SHP77 treated with DMSO at 0.1 percent for 48 hours (cell line): ENCODE measurements around the gene COL26A1.
"Not testable (repeated sequence)": the region's sequence is repeated elsewhere in the genome, so short reads cannot be mapped to it uniquely, and the experiment has no call there.

Experiments used
- DNase-seq: peaks from one replicate; lab custom pipeline; 2025; lab: John Stamatoyannopoulos, UW

The COL26A1 gene

DNA sequence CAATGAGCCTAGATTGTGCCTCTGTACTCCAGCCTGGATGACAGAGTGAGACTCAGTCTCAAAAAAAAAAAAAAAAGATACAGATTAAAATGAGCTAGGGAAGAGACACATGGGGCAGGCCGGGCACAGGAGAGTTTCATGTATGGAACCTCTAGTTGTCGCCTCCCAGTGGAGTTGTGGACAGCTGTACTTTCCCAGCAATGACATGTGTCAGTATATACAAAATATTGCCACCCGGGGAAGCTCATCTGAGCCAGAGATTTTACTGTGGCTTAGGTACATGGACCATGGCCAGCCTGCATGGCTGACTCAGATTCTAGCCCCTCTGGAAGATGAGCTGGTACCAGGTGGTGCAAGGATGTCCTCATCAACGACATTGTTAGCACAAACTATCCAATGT is 87.4 kb downstream of the COL26A1 start:
- no peak for DNase-seq

DNA sequence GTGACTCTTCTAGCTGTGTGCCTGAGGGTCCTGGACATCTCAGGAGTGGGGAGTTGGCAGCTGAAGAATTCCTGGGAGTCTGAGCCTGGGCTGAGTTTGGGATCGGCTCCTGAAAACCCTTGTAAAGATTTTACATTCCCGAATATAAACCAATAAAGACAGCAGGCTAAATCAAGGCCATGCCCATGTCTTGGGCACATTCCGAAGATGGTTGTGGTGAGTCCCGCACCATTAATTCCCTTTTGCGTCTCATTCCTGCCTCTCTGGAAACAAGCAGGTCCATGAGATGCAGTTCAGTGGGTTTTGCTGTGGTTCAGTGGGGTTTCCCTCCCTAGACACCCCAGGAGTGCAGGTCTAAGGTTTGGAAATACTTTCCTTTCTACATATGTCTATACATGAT is 90.9 kb downstream of the COL26A1 start:
- no peak for DNase-seq

DNA sequence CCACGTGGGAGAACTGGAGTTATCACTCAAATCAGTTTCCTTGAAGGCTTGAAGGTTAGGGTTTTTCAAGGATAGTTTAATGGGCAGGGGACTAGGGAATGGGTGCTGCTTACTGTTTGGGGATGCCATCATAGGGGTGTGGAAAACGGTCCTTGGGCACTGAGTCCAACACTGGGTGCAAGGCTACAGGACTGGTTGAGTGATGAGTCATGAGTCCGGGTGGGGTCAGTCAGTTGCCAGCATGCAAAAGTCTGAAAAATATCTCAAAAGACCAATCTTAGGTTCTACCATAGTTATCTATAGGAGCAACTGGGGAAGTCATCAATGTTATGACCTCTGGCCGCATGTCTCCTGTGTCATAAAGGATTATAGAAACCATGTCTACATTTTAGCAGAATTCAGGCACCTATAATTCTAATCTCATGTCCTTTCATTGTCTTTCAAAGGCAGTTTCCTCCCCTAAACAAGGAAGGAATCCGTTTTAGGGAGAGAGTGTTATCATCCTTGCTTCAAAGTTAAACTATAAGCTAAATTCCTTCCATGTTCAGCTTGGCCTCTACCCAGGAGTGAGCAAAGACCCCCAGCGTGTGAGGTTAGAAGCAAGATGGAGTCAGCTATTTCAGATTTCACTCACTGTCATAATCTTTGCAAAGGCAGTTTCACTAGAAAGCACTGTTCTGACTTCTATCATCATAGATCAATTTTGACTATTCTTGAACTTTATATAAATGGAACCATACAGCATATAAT is 94.5 kb downstream of the COL26A1 start:
- DNase-seq, result no peak

DNA sequence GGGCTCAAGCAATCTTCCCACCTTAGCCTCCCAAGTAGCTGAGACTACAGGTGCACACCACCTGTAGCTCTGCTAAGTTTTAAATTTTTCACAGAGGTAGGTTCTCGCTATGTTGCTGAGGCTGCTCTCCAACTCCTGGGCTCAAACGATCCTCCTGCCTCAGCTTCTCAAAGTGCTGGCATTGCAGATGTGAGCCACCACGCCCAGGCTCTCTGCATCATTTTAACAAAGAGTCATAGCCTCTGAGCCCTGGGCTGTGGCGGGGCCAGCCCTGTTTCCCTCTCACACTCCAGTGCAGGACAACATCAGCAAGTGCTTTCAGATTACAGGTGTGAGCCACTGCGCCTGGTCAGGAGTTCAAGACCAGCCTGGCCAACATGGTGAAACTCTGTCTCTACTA is 102.5 kb downstream of the COL26A1 start:
- DNase-seq, result no peak

DNA sequence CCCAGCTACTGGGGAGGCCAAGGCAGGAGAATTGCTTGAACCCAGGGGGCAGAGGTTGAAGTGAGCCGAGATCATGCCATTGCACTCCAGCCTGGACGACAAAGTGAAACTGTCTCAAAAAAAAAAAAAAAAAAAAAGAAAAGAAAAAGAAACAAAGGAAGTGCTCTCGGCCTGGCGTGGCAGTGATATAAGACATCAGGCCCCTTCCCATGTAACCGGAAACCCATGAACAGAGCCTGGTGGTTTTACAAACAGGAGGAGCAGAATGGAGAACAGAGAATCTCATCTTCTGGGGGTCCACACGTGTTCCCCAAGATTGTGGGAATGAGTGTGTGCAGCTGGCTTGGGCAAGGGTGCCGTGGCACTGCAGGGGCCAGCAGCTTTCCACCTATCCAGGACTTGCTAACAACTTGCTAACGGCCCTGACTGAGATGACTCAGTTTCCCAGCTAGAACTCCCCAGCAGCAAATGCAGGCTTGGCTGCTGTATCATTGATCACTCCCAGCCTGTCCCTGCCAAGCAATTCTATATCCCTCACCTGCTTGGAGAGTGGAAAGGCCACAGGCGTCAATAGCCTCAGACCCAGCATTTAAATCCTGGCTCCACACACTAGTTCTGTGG is 103.0 kb downstream of the COL26A1 start:
- no peak for DNase-seq

DNA sequence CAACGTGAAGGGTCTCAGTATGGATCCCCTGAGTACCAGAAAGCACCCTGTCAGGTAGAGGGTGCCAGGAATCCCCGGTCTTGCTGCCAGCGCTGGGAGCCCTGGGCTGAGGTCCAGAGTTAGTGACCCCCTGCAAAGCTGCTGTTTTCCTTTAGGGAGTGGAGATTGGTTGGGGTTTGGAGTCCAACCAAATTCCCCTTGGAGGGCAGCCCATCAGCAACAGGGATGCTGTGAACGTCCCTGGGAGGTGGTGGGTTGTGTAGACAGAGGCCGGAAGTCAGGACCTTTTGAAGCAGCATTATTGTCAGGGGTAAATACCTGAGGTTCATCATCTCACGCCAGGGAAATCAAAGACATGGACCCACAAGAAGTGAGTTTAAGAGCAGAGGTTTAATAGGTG is 104.2 kb downstream of the COL26A1 start:
- DNase-seq, result no peak

DNA sequence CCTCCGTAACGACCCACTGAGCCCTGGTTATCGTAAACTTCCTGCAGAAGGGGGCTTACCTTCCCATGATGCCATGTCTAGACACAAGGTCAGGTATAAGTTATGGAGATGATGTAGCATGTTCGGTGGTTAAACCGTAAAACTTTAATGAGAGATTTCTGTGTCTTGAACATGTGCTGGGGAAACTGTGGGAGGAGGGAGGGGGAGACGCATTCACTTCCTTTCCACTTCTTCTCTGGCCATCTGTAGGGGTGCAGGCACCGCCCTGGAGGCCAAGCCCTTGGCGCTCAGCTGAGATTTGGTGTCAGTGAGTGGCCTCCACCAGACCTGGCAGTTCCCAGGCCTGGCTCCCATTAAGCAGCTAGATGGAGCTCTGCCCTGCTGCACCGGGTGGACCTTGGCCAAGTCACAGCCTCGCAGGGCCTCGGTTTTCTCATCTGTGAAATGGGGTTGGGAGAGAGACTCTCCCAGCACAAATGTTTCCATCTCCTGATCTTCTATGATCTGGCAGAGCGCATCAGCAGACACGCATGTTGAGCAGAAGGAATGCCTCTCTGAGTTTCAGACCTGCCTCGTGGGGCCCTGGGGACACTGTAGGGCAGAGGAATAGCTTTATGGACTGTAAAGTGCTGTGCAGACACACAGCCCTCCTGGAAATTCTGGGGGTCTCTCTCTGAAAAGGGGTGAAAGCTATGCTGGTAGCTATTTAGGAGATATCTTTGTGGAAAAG is 106.0 kb downstream of the COL26A1 start:
- DNase-seq, result no peak

DNA sequence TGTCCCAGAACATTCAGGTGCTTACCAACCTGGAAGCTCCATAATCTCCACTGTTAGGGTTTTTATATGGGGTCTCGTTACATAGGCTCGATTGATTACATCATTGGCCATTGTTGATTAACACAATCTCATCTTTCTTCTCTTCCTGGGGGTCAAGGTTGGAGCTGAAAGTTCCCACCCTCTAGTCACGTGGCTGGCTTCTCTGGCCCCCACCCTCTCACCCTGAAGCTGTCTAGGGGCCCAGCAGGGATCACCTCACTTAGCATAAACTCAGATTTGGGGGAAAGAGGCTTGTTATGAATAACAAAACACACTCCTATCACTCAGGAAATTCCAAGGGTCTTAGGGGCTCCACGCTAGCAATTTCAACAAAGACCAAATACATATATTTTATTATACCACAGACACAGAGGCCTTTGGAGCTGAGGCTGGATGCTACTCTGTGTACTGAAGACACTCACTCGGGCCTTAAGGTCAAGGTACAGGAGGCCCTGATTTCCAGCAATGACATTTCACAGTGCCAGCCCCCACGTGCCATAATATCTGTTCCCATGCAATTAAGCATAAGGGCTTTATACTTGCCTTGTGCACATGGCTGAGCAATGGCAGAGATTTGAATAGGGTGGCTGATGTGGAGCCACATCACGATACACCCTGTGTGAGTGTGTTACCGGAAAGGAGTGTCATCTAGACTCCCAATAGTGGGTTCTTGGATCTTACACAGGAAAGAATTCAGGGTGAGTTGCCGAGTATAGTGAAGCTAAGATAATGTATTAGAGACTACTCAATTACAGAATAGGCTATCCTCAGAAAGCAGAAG is 108.2 kb downstream of the COL26A1 start:
- no peak for DNase-seq

DNA sequence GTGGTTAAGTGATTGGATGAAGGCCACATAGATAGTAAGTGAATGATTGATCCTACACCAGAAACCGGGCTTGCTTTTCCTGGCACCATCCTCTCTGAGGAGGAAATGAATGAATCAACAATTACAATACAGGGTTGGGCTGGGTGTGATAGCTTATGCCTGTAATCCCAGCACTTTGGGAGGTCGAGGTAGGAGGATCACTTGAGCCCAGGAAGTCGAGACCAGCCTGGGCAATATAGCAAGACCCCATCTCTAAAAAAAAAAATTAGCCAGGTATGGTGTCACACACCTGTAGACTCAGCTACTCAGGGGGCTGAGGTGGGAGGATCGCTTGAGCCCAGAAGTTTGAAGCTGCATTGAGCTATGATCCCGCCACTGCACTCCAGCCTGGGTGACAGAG is 111.5 kb downstream of the COL26A1 start:
- DNase-seq, result no peak

DNA sequence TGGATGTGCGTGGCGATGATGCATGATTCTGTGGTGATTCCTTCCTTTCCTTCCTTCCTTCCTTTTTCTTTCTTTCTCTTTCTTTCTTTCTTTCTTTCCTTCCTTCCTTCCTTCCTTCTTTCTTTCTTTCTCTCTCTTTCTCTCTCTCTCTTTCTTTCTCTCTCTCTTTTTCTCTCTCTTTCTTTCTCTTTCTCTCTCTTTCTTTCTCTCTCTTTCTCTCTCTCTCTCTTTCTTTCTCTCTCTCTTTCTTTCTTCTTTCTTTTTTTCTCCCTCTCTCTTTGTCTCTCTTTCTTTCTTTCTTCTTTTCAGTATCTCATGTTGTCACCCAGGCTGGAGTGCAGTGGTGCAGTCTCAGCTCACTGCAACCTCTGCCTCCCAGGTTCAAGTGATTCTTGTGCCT is 113.0 kb downstream of the COL26A1 start:
- DNase-seq, result not testable (repeated sequence)

DNA sequence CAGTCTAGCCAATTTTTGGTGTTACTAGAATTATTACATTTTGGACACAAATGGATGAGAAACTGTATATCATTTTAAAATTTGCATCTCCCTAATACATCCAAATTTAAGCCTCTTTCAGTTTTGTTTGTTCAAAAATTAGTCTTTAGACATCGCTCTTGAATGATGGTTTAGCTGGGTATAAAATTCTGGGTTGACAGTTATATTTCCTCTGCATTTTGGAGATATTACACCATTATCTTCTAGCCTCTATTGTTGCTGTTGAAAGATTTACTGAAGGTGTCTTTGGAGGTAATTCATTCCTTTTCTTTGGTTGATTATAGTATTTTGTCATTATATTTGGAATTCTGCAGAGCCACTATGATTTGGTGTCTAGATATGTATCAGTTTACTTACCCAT is 116.5 kb downstream of the COL26A1 start:
- DNase-seq, result no peak

DNA sequence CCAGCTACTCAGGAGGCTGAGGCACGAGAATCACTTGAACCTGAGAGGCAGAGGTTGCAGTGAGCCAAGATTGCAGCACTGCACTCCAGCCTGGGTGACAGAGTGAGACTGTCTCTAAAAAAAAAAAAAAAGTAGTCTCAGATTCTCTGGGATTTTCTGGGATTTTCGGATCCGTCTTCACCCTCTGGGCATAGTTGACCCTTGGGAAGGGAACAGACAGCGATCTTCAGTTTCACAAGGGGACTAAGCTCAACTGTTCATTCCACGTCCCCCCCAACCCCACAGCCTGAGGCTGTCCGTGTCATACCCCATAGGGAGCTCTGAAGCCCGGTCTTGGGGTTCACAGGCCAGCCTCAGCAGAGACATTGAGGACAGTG is 123.4 kb downstream of the COL26A1 start:
- DNase-seq, result not testable (repeated sequence)

DNA sequence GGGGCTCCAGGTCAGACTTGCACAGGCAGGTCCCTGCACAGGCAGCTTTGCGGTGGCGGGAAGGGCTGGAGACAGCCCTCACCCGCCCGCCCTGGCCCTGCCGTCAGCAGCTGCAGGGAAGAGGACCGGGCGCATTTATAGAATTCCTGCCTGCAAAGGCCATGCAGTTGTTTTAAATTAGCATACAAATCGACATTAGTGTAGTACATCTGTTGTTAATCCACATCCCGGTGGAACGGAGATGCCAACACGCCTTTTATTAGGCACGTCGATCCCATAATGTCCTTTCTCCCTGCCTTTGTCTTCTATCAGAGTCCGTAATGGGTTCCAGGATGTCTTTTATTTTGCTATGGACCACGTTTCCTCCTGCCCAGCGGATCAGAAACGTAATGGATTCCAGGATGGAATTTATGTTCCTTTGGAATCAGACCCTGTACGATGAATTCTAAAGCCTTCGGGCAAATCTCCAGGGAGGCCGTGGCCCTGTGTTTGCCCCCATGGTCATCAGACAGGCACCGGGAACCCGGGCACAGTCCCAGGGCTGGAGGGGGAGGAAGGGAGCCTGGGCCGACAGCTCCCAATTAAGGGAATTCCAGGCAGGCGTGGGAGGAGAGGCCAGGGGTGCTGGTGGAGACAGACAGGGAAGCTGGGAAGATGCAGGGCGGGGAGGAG is 123.9 kb downstream of the COL26A1 start:
- DNase-seq, result no peak

DNA sequence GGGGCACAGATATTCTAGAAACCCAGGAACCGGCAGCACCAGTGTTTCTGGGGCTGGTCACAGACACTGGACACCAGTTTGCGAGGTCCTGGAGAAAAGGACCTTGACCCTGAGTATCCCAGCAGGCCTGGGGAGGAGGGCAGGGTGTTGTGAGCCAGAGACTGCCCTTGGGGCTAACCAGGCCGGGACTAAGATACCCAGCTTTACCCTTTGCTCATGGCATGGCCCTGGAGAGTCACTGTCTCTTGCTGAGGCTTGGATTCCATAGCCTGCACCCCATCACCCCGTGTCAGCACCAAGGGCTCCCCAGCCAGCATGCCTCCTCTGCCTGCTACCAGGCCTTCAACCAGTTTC is 124.4 kb downstream of the COL26A1 start:
- no peak for DNase-seq

DNA sequence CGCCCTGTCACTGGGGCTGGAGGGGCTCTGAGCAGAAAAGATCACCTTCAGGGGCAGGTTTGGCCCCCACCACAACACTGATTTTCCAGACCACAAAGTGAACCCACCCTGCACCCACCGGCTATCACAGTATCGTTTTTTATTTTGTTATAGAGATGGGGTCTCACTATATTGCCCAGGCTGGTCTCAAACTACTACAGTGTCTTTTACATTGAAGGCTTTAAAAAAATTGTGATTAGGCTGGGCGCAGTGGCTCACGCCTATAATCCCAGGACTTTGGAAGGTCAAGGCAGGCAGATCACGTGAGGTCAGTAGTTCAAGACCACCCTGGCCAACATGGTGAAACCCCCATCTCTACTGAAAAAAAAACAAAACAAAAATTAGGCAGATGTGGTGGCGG is 125.1 kb downstream of the COL26A1 start:
- DNase-seq, result no peak

DNA sequence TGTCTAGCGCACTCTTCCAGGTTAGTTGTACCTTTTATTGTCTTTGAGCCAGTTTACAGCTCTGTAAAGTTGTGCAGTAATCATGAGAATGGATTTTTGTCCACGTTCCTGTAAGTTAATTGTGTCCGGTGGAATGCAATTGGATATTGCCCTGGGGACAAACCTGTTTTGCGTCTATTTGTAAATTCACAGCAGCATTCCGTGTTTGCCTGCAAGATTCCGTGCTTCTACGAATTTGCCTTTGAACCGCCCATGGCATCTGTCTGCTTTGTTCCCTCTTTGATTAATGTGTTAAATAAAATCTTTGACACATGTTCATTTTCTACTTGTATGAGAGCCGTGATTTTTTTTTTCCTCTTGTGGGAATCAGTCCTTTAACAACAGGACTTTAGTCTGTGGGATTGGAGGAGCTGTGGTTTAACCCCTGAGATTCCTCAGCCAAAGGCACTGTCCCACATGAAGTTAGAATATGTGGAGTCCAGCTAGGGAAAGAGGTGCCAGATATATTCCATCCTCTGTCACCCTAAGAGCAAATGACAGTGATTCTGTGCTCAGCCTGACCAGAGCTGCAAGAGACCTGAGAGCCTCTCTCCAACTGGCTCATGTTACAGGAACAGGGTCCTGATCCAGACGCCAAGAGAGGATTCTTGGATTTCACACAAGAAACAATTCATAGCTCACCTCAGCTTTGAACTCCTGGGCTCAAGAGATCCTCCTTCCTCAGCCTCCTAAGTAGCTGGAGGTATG is 126.3 kb downstream of the COL26A1 start:
- DNase-seq, result no peak

DNA sequence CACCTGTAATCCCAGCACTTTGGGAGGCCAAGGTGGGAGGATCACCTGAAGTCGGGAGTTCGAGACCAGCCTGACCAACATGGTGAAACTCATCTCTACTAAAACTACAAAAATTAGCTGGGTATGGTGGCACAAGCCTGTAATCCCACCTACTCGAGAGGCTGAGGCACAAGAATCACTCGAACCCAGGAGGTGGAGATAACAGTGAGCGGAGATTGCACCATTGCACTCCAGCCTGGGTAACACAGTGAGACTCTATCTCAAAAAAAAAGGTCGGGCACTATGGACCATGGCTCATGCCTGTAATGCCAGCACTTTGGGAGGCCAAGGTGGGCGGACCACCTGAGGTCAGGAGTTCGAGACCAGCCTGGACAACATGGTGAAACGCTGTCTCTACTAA is 127.8 kb downstream of the COL26A1 start:
- not testable (repeated sequence) for DNase-seq

DNA sequence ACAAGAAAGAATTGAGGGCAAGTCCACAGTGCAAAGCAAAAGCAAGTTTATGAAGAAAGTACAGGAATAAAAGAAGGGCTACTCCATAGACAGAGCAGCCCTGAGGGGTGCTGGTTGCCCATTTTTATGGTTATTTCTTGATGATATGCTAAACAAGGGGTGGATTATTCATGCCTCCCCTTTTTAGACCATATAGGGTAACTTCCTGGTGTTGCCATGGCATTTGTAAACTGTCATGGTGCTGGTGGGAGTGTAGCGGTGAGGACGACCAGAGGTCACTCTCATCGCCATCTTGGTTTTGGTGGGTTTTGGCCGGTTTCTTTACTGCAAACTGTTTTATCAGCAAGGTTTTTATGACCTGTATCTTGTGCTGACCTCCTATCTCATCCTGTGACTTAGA is 128.8 kb downstream of the COL26A1 start:
- not testable (repeated sequence) for DNase-seq

DNA sequence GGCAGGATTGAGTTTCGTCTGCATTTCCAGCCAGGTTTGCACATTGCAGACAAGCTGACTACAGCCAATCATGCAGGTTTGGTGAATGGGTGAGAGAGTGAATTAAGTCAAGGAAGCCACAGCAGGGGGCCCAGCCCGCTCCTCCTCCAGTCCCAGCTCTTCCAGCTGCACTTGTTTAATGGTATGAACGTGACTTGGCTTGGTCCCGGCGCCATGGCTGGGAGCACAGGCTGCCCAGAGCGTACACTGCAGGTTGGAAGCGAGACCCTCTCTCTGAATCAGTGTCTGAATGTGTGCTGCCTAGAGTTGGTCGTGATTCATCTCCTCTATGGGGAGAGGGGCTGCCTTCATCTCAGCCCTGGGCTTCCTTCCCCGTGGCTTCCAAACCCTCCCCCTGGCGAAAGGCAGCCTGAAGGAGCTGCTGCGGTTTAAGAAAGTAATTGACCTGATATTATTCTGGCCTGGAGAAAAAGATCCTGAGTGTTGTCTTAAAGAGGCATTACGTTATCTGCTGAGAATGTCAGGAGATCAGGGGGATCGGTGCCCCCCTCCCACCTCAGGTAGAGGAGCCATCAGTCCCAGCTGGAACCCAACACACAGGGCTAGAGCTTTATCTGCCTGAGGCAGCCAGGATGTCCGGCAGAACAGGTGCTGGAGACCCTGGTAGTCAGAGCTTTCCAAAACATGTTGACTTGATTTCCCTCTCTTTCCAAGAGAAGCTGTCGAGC is 132.1 kb downstream of the COL26A1 start:
- DNase-seq, result no peak

DNA sequence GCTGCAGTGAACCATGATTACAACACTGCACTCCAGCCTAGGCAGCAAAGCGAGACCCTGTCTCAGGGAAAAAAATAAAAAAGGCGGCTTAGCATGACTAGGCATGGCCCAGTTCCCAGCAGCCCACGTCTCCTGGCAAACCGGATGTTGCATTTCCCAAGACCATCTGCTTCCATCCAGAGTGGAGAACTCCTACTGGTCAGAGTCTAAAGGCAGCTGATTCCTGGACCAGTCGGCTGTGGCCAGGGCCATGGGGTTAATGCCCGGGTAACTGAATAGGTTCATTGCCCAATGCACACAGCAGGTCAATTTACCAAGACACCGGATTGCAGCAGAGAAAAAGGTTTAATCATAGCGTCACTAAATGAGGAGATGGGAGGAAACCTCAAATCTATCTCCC is 133.3 kb downstream of the COL26A1 start:
- DNase-seq, result no peak

DNA sequence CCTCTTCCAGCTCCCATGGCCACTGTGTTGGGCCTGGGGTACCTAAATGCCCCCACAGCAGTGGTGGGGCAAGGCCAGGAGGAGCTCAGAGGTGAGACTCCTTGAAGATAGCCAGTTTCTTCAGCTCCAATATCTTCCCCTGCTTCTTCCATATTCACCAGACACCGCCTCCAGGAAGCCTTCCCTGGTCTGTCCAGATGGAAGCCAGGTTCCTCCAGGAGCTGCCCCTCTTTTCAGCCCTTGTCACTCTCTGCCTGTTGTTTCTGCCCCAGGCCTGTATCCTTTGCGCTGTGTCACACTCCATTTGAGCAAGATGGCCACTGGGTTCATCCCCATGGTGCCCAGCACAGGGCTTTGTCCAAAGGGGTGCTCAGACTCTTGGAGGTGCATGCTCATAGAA is 138.7 kb downstream of the COL26A1 start:
- no peak for DNase-seq
